NCI-H2029 treated with DMSO at 0.1 percent for 48 hours (cell line): ENCODE measurements around the gene FEV.

Source experiments
- DNase-seq: peaks from one replicate; lab custom pipeline; 2025; lab: John Stamatoyannopoulos, UW

Gene FEV

DNA sequence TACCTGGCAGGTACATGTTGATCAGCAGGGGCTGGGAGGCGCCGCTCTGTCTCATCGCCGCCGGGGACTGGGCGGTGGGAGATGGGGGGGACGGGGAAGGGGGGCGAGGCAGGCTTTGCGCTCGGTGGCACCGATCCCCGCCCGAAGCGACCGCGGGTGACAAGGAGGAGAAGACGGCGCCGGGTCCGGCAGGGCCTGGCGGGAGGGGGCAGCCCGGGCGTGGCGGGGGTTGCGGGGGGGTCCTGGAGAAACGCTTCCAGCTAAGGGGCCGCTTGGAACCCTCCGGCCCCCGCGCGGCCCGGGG lies at the start of gene FEV:
TSS of gene FEV (minus strand) at position 164 of the 304 bp plus-strand sequence. CDS start at position 55, 109 bp downstream.
- no peak for DNase-seq

DNA sequence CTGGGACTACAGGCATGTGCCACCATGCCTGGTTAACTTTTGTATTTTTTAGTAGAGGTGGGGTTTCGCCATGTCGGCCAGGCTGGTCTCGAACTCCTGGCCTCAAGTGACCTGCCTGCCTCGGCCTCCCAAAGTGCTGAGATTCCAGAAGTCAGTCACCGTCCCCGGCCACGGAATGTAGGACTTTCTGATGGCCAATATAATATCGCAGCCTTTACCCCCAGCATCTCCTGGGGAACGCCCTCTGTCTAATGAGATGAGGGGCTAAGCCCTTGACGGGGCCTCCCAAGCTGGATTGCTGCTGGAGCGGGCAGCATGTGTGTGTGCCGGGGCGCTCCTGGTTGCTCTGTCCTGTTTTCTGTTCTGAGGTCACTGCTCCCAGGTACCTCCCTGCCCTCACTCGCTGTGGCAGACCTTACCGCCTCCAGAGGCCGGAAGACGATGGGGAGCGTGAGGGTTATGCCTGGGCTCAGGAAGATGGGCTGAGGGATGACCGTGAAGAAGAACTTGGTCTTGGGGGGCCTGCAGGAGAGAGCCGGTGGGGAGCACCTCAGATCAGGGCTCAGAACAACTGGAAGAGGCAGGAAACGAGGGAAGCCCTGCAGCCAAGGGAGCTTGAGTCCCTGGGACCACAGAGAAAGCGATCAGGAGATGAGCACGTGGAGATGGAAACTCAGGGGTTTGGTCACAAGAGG lies 47.2 kb upstream of the FEV start:
- no peak for DNase-seq

DNA sequence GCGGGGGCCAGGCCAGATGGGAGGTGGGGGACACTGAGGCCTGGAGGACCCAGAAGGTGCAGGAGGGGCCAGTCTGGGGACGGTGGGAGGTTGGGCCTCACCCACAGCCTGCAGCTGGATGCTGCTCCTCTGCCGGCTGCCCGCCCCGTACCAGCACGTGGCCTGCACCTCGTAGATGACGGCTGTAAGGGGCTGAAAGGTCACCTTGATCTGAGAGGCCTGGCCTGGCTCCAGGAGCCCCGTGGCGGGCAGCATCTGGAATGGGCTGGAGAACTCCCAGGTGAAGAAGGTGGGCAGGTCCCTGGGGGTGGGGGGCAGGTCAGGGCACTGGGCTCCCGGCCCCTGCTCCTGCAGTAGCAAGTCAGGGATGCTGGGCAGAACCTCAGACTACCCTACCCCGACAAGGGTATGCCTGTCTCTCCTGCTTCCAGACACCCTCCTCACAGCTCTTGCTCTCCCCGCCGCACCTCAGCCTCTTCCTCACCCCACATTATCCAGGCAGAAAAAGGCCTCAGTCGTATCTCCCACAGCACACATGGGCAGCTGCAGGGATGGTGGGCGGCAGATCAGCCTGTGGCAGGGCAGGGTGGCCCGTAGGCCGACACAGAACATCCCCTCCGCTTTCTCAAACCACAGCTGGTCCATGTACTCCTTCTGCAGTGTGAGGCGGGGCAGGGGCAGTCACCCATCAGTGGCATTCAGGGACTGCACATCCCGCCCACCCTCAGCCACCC lies 46.2 kb upstream of the FEV start:
- DNase-seq, result no peak

DNA sequence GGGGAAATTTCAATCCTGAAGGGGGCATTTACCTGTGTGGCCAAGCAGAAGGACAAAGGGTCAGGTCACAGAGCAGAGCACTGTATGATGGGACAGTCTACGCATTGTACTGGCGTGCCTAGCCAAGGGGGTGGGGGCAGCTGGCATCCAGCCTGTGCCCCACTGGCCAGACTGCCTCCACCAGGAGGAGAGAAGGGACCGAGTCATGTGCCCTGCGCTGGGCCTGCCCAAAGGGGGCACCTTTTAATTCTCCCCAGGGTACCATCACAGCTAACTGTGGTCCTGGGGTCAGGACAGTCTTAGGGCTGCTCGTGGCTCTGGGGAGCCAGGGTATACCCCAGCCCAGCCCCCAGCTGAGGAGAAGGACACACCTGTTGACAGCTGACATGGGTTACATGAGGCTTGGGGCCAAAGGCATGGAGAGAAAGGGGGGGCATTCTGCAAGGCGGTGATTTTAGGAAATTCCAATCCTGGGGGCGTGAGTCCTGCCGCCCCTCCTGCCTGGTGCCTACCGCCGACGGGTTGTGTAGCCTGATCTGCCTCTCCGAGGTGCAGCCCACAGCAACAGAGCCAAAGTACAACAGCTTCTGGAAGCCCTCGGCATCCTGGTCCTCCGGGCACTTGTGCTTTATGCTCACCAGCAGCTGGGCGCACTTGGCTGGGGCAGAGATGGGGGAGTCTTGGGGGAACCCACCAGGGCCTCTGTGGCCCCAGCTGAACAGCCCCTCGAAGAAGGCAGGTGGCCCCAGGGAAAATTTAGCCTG lies 45.4 kb upstream of the FEV start:
- DNase-seq, result no peak

DNA sequence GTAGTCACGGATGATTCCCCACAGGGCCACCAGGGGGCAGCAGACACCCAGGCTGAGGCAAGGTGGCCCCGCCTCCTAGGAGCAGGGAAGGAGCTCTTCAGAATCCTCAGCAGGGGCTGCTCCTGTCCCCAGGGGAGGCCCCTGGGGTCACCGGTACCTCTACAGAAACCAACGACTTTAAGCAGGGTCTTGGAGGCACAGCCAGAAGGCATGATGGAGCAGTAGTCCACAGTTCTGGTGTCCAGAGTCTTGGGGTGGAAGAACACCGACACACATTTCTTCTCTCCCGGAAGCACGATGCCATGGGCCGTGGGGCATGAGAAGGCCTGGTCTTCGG lies 44.8 kb upstream of the FEV start:
- DNase-seq, result peak; percentile 38

DNA sequence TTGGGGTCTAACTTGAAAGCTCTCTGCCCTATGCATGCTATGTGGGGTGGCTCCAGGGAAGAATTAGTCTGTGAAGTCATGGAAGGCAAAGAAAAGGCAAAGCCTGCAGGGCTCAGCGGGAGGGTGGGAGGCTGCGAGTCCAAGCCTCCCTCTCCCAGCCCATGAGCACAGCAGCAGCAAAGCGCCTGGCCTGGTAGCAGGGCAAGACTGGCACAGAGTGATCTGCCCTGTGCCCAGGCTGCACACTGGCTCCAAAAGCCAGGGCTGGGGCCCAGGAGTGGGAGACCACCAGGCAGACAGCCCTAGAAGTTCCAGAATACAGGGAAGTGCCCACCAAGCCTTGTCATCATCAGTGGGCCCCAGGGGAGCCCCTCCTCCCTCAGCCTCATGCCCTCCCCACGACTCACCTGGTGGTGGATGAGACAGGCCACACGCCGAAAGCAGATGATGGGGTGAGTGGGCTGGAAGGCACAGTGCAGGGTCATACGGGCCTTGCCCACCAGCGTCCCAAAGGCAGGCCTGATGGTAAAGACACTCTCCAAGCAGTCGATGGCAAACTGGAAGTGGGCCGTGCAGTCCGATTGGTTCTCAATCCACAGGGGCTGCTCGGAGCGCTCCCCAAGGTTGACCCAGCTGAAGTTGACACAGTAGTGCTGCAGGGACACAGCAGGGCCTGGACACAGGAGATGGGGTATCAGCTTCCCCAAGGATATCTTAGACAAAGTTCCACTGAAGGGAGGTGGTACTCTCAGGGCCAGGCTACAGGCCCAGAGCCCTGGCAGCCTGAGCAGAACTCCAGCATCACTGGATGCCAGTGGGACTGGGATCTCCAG lies 44.2 kb upstream of the FEV start:
- no peak for DNase-seq

DNA sequence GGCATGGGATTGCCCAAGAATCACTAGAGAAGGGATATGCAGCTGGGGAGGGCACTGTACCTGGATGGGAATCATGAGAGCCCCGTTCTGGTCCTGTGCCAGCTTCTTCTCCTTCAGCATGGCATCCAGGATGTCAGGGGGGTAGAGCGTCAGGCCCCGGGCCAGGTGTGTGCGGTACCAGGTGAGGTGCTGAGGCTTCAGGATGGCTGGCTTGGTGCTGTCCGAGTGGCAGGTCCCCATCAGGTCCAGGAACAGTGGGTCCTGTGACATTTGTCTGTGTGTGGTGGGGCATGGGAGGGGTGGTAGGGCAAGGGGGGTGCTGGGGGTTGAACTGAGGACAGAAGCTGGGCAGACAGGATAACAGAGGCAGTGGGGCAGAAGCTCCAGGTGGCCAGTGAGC lies 43.2 kb upstream of the FEV start:
- DNase-seq, result no peak

DNA sequence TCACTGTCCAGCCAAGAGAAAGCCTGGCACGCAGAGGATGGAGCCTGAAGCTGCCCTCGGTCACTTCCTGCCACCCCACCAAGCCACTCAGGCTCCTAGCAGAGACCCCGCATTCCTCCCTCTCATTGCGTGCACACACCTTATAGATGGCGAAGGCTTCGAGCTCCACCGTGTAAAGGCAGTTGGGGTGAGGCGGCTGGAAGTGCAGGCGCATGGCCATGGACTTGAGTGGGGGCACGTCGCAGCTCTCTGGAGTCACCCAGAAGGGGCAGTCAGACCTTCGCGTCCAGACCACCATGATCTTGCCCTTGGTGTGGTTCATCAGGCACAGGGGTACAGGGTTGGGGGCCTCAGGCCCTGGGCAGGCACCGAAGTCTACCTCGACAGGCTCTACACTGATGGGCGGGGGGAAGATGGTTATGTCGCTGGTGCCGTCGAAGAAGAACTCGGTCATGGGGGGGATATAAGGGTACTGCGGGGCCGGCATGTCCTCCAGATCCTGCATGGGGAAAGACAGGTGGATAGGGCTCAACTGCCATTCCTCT lies 42.6 kb upstream of the FEV start:
- no peak for DNase-seq

DNA sequence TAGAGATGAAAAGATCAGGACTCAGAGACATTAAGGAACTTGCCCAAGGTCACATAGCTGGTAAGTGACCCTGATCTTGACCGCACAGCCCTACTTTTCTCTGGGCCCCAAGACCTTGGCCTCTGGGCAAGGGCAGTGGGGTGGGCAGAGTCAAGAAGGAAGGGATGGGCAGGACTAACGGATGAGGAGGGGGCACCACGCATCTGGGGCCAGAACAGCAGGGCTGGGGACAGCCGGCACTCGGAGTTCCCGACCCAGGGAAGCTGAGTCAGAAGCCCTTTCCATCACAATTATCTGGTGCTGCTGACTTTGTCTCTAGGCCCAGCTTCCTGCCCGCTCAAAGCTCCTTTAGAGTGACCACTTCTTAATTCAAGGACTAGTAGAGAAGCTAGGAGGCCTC lies 42.0 kb upstream of the FEV start:
- no peak for DNase-seq

DNA sequence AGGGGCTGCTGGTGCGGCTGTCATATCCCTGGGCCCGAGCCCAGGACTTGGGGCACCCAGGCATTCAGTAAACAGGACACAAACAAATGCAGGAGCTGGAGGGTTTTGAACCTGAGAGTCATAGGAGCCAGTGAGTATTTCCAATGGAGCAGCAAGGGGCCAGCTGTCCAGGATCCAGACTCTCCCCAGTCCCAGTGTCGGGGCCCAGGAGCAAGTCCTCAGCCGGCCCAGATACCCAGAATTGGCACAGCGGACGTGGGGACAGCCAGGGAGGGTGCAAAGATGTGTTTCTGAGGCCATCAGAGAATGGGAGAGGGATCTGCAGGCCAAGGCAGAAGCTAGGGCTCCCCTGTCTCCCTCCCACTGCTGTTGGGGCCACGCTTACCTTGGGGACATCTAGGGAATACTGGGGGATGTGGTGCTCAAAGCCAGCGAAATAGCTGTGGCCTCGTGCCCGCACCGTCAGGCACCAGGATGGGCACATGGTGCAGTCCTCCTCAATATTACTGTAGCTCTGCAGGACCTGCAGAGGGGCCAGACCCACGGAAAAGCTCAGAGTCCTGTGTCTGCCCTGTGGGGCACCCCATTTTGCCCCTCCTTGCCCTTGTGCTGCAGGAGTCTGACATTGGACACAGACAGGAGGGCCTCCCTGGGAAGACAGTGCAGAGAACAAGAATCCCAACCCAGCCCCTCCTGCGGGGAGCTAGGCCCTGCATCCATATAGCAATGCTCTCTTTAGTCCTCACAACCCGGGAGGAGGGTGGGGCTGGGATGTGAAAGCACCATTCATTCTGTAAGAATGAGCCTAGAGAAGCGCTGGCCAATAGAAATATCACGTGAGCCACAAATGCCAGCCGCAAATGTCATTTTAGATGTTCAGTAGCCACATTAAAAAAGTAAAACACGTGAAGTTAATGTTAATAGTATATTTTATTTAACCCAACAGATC lies 40.9 kb upstream of the FEV start:
- no peak for DNase-seq

DNA sequence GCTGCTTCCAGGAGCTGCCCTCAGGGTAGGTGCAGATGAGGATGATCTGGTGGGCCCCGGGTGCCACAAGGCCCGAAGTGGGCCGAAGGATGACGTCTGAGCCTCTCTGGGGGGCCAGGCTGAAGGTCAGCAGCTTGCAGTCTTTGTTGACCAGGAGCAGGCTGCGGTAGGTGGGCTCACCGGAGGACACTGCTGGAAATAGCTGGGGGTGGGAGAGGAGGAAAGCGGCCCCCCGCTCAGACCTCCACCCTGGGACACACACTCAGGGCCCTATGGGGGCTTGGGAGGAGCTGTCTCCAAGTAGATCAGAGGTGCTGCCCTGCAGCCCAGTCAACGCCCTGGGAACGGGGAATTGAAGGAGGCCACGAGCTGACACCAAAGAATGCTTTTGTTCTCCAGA lies 39.1 kb upstream of the FEV start:
- no peak for DNase-seq

DNA sequence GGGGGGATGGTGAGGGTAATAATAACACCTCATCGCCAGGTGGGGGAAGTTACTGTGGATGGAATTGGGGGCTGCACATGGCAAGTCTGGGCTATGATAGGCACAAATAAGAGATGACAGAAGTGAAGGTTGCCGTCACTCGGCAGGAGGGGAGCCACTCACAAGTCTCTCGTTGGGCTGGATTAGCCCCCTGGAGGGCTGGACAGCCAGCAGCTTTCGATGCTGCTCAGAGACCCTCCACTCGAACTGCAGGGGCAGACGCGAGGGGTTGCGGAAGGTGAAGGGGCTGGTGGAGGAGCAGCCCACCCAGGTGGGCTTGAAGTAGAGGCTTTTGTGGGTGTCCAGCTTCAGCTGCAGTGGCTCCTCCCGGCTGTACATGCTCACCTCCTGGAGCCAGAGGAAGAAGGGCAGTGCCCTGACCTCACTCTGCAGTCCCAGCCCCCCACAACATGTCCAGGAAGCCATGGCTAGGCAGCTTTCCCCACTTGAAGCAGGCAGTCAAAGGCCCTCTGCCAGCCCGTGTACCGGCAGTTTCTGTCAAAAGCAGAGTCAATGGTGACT lies 38.1 kb upstream of the FEV start:
- DNase-seq, result no peak

DNA sequence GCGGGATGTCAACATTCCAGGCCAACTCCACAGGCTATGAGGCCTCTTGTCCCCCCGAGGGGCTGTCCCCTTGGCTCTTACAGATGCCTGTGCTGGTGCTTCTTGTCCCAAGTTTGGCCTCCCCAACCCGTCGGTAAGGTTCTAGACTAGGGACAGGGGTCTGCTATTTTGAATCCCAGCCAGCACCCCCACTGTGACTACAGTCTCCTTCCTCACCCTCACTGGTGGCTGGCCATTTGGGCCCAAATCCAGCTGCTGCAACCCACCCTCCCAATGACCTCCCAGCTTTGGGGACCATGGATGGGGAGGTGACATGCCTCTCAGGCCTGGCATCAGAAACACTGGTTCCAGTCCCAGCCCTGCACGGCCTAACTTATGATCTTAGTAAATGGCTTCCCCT lies 37.6 kb upstream of the FEV start:
- DNase-seq, result no peak

DNA sequence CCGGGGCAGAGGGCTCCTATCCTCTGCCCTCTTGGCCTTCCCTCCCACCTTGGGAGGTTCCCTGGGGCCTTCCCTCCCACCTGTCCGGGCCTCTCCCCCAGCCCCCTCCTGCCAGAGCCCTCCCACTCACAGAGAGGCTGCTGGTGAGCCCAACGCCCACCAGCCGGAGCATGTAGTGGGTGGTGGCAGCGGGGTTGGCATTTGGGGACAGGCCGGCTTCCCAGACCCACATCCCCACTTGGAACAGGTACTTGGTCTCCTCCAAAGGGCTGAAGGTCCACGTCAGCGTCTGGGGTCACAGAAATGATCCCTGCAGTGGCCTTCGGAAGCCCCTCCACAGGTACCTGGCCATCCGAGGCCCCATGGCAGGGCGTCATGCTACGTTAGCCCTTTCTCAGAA lies 37.1 kb upstream of the FEV start:
- DNase-seq, result no peak

DNA sequence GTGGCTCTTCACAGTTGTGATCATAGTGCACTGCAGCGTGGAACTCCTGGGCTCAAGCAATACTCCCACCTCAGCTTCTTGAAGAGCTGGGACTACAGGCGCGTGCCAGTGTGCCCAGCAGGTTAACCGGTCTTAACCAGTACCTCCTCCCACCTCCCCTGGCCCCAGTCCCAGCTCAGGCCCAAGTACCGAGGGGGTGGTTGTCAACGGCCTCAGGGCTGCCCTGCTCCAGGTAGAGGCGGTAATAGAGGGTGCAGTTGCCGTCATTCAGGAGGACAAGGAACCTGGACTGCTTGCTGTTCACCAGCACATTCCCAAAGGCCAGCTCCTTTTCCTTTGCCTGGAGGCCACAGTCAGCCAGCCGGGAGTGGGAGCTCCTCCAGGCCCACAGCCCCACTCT lies 36.6 kb upstream of the FEV start:
- peak; percentile 48 for DNase-seq

DNA sequence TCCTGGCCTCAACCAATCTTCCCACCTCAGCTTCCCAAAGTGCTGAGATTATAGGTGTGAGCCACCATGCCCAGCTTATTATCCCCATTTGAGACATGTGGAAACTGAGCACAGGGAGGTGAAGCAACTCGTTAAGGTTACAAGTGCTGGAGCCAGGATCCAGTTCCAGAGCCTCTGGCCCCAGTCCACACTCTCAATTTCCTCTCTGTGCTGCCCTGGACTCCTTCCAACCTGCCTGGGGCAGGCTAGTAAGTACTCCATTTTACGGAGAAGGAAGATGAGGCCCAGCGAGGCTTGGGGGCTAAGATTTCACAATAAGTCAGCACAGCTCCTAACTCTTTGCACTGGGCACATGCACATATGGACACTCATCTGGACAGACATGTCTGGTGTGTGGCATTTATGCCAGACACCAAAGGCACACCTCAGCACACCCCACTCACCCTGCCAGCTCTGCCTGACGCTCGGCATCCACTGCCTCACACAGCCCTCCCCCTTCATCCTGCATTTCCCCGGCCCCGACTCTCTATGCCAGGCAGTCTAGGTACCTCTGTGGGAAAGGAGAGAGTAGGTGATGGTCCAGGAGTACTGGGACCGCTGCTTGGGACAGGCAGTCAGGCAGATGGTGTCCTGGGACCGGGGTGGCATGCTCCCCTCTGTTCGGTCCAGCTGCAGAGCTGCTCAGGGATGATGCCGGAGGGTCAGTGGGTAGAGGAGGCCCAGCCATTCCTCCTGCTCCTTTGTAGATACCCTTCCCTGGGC lies 35.8 kb upstream of the FEV start:
- peak; percentile 62 for DNase-seq

DNA sequence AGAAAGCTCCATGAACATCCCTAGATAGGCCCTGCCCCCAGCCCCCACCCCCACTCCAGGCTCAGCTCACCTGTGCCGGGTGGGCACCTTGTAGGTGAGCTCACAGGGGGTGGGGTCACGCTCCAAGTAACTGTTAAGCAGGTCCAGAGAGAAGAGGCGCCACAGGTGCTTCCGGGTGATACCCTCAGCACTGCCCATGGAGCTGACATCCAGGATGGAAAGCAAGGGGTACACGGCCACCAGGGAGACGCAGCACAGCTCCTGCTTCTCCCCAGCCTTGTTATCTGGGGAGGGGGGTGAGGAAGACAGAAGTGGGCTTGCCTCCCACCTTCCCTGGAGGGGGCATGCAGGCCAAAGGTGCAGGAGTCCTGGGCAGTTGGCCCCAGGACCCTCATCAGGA lies 34.5 kb upstream of the FEV start:
- DNase-seq, result no peak

DNA sequence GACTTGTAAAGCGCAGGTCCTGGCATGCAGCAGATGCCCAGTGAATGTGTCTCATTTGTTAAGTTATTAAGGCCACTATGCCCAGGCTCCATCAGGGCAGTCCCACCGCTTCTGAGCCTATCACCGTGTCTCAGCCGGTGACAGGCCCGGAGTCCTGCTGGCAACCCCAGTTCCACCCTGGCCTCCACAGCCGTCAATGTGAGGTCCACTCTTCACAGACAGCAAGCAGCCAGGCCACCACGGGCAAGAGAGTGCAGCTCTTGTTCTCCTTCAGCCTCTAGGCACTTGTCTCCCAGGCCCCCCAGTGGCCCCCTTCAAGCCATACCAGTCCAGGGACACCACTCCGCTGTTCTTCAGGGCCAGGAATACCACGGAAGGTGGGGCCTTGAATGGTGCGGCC lies 33.7 kb upstream of the FEV start:
- DNase-seq, result no peak

DNA sequence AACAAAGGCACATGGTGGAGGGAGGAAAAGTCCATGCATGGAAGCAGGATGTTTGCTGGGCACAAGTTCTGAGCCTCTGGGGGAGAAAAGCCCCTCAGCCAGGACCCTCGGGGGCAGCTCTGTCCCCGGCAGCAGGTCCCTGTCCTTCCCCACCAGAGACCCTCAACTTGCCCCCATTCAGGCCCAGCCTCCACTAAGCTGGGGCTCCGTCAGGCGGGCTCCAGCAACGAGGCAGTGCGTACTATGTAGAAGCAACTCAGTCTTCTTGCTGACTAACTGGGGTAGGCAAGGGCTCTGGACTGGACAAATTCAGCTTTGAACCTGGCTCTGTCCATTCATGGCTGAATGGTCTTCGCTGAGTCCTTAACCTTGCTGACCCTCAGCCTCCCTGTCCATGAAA lies 33.3 kb upstream of the FEV start:
- DNase-seq, result no peak
